Adrenal gland (tissue), 5 donors: ENCODE results near the gene CRYAB.

Experiments
- CTCF ChIP-seq, 6 experiments: fragments of 450-650 bp in 4 of 6; fragments of 200-600 bp in 2 of 6; sonication (generic) in 1 of 6; IDR thresholded peaks; 1 replicate in 5 of 6; 2 replicates in 1 of 6; pipeline versions ENCODE4 v1.5.1 to v1.8.0; 2016 to 2021; ENCODE audit warnings: antibody characterized with exemption in 6 of 6, mild to moderate bottlenecking in 2 of 6, moderate library complexity in 1 of 6
- POLR2A ChIP-seq, 2 donors: fragments of 450-650 bp; IDR thresholded peaks; one replicate each; pipeline ENCODE4 v1.6.1; 2017; ENCODE audit warnings: antibody characterized with exemption in 2 of 2, mild to moderate bottlenecking in 2 of 2, moderate library complexity in 1 of 2
- donor health status: DM: no; HTN: no; CAD: no.

- TF ChIP-seq CTCF (IDR thresholded peaks at IDR 0.05) (no peak), POLR2A (IDR thresholded peaks at IDR 0.05) (no peak)
Observed at GRCh38 chr11:111917788-111918187, 6.2 kb upstream of the CRYAB start.
